AG08395 (cell line): Measurements from ENCODE around the gene POMP.

Source experiments
- DNase-seq: peaks from one replicate; pipeline ENCODE4 v3.0.0; 2012; ENCODE audit warnings: mixed read lengths, low spot score

Gene POMP, protein sequence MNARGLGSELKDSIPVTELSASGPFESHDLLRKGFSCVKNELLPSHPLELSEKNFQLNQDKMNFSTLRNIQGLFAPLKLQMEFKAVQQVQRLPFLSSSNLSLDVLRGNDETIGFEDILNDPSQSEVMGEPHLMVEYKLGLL

DNA sequence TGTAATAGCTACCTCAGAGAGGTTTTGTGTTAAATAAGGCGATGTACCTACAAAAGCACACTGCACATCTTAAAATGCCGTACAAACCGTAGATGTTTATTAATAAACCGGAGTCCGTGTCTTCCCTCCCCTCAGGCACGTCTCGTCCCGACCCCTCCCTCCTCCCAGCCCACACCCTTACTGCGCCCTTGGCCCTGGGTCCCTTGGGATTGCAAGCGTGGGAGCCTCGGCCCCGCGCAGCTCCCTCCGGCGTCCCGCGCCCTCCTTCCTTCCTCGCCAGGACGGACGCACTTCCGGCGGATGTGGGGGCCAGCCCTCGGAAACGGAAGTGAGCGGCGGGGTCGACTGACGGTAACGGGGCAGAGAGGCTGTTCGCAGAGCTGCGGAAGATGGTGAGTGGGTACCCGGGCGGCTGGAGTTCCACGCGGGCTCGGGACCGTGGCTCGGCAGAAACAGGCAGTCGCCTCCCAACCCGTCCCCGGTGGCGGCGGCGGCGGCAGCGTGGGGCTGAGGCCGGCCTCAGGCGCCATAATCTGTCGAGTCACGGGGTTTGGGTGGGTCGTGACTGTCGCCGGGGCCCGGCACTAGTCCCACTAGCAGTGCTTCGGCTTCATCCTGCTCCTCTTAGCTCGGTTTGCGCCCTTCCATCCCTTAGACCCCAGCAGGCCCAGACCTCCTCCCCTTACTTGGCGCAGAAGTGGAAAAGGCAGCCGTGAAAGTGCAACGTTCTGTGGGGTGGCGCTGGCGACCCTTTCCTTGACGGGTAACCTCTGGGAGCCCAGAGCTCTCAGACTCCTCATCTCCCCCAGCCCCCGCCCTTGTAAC is at the start of gene POMP:
Gene POMP (plus strand): TSS at position 335 of the 825 bp plus-strand sequence. CDS start 55 bp downstream, at position 390.
- peak; percentile 95 for DNase-seq

DNA sequence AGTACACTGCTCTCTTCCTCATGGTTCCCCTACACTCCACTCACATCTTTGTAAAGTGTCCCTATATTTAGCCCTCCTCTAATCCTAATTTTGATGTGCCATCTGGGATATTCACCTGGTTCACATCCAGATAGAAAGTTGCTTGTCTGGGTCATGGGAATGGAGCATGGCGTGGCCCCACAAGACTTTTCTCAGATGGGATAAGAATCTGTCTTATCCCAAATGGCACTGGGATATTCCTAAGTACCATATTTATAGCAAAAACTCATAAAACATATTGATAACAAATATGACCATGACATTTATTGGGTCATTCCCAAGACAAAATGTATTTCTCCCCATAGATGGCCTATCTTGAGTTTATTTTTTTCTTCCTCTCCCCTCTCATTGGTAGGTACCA is 49.5 kb upstream of the POMP start:
- no peak for DNase-seq

DNA sequence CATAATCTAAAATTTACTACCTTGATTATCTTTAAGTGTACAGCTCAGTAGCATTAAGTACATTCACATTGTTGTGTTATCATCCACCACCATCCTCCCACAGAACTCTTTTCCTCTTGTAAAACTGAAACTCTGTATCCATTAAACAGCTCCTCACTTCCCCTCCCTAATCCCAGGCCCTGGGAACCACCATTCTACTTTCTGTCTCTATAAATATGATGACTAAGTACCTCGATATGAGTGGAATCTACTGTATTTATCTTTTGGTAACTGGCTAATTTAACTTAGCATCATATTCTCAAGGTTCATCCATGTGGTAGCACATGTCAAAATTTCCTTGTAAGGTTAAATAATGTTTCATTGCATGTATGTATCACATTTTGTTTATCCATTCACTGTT is 49.0 kb upstream of the POMP start:
- DNase-seq = no peak

DNA sequence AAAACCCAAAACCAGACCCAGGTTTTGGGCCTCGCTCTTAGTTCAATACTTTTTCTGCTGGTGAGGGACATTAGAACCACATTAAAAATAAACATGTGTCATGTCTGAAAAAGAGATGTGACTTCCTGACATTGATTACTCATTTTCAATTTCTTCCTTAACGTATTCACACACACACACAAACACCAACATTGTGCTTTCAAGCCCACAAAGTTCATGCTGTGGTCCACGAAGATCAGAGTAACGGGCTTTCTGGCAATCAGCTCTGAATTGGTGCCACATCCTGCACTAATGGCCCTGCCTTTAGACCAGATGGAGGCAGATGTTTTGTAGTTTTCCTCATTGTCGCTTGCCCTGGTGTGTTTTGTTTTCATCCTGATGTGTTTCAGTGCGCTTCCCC is 47.9 kb upstream of the POMP start:
- DNase-seq = no peak

DNA sequence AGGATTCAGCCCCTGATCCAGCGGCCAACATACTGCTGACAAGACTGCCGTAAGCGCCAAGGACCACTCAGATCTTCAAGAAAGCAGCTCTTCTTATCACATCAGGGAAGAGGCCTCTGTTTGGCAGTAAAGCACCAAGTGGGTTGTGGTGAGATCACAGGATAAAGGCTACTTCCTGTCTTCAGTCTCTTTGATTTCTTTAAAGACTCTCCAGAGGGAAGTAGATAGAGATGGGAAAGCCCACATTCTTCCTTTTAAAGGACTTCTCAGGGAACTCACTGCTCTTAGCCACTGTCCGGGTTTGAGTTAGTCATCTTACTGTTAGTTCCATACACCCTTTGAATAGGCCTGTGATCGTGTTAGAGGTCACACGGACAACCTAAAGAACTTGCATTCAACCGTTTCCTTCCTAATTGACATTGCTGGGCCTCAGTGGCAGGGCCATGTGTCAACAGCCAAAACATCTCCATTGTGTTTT is 47.2 kb upstream of the POMP start:
- no peak for DNase-seq

DNA sequence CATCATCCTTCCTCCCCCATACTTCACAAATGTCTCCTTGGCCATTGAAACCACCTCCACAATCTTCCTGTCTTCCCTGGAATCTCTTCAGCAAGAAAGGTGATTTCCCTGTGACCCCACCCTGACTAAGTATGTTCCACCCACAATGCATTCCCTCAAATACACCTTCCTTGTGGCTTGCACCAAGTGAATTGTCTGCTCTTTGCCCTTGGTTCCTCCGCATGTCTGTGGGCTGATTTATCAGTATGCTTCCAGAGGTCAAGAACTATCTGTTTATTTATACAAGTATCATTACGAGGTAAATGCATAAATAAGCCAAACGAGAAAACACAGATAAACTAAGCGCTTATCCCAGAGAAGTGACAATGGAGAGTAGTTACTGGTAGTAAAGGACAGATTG is 45.4 kb upstream of the POMP start:
- DNase-seq = no peak

DNA sequence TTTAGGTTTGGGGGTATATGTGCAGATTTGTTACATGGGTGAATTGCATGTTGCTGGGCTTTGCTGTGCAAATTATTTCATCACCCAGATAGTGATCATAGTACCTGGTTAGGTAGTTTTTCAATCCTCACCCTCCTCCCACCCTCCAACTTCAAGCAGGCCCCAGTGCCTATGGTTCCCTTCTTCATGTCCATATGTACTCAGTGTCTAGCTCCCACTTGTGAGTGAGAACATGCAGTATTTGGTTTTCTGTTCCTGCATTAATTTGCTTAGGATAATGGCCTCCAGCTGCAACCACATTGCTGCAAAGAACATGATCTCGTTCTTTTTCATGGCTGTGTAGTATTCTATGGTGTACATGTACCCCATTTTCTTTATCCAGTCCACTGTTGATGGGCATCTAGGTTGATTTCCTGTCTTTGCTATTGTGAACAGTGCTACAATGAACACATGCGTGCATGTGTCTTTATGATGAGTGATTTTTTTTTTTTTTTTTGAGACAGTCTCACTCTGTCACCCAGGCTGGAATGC is 42.9 kb upstream of the POMP start:
- no peak for DNase-seq

DNA sequence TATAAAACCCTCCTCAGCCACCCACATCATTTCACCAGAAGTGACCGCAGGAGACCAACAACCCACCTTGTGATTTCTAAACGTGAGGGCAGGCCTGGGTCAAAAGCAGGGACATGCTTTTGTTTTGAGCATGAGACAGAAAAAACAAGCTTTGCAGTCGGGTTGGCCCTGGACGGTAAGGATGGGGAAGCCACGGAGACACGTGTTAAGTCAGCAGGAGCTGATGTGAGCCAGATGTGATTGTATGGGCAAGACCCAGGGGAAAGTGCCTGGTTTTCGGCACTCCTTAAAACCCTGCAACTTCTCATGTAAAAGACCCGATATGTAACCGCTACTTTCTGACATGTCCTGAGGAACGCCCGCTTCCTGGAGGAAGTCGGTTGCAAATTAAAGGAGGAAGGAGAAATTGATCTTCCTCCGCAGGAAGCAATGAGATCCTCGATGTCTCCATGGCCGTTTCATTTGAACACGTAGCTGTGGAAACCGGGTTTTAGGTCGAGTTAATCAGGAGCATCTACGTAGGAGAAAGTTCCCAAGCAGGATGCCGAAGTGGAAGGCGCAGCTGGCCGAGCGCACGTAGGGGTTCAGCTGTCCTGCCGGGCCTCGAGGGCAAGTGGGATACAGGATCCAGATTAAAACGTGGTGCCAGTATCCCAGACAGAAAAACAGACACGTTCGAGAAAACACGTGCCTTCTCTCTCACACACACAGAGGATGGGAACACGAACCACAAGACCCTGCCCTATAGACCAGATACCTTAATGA is 40.5 kb upstream of the POMP start:
- peak; percentile 17 for DNase-seq

DNA sequence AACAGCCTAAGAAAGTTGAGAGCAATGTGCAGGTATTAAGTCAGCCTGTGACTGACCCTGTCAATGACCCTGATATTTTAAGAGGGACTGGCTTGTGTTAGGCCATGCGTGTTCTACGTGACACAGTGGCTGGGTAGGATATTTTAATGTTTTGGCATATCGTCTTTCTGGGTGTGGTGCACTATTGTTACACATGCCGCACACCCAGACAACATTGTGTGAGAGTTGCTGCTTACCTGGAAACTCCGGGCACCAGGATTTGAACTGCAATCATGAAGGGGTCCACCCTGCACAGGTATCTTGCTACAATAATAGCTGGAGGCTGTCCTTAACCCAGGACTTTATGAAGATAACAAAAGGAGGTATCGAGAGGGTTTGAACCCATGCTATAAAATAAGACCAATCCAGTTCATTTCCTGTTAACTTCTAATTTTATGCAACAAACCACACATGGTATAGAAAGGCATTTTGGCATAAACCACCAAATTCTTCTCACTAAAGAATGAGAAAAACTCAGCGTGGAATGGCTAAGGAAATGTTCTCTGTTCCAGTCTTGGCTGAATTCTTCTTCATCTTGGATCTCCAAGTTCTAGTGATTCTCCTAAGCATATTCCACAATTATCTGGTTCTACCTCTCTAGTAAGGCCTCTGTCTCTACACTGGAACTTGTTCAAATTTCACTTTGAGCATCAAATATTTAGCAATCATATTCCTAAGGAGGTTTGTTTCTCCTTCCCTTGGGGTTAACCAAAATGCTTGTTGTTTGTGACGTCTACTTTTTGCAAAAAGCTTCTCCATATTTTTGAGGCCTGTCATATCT is 38.7 kb upstream of the POMP start:
- DNase-seq = peak; percentile 10

DNA sequence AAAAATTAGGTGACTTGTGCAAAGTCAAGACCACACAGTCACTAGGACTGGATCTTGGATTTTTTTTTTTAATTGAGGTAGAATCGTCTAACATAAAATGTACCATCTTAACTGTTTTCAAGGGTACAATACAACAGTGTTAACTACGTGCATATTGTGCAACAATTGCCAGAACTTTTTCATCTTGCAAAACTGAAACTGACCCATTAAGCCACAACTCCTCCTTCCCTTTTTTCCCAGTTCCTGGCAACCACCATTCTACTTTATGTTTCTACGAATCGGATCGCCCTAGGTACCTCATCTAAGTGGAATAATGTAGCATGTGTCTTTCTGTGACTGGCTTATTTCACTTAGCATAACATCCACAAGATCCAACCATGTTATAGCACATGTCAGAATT is 37.5 kb upstream of the POMP start:
- no peak for DNase-seq

DNA sequence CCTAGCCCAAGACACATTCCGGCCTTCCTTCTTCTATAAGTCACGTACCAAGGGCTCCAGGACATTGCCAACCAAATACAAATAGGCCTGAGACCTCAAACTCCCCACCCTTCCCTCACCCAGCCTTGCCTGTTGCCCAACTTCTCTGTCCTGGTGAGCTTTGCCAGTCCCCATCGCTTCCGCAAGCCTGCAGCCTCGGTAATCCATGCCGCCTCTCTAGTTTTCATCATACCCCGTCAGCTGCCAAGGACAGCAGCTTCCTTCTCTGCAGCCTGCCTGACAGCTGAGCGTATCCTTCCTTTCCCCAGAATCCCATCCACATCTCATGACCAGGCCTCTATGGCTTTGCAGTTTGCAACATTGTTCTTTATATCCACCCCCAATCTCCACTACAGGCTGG is 36.6 kb upstream of the POMP start:
- no peak for DNase-seq

DNA sequence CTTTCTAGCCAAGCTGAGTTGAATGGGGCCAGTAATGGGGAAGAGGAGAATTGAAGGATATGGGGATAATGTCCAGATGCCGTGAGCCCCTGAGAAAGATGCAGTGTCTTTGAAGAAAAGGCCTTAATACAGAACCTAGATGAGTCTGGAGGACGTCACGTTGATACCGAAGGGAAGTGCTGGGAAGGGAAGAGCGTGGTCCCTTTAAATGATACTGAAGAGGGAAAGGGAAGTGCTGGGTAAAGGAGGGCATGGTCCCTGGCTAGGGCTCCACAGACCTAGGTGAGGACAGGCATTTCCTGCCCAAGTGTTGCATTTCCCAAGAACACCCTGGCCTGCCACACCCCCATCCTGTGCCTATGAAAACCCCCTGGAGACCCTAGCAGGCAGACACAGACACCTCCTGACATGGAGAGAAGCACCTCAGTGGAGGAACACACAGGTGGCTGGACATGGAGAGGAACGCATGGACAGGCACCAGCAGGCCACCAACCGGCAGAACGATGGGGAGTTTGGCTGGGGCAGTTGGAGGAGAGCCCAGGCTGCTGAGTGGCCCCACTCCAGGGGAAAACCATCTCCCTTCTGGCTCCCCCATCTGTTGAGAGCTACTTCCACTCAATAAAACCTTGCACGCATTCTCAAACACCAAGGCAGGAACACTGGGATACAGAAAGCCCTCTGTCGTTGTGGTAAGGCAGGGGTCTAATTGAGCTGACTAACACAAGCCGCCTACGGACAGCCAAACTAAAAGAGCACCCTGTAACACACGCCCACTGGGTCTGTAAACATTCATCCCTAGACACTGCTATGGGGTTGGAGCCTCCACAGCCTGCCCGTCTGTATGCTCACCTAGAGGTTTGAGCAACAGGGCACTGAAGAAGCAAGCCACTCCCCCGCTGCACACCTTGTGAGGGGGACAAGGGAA is 34.9 kb upstream of the POMP start:
- DNase-seq = no peak

DNA sequence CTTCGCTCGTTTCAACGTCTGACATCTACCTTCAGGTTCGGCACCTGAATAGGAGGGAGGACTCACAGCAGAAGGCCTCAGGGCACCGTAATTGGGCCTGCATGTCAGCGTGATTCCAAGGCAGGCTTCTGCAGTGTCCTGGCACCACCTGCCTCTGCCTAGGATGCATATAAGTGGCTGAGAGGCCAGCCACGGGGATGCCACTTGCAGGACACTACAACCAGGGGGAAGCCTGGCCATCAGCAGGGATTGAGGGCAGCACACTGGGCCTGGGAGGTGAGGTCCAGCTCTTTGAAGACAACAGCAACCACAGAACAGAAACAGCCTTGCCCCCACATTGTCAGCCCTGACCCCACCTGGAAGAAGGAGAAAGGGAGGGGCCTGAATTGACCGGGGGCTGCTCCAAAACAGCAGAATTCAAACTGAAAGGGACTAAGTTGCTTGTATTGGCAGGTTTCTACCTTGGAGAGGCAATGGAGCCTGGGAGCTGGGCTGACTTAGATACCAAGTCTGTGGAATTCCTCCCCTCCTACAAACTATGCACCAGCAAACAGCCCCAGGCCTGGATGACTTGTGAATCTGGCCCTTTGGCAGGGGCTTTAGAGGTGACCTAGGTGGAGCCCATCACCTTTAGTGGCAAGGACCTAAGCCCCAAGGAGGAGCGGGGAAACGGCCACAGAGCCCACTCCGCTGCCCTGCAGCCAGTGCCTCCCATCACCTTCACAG is 34.1 kb upstream of the POMP start:
- no peak for DNase-seq

DNA sequence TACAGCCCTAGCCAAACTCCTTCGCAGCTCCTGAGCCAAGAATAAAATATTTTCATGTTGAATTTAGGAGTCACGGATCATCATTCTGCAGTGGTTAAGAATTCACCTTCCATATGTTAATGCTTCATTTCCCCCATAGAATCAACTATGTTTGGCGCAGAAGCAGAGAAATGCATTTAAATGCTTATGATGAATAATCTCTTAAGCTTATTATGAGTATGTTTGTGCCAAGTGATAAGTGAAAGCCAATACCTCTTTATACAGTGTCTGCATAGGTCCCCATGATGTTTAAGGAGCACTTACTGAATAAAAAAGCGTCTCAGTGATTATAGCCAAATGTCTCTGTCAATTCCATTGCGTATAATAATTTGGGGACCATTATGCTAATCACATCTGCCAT is 32.7 kb upstream of the POMP start:
- no peak for DNase-seq

DNA sequence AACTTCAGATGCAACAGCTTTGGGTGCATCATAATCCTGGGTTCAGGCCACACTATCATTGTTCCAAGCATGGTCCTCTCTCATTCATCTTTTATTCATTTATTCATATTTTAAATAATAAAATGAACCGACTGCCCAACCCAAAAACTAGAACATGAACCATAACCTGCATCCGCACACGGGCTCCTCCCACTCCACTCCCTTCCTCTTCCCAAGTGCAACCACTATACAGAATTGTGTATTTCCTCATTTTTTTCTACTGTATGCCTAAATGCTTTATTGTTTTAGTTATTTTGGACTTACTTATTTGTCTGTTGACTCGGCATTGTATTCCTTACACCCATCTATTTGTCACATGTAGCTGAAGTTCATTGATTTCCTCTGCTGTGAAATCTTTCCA is 30.7 kb upstream of the POMP start:
- no peak for DNase-seq

DNA sequence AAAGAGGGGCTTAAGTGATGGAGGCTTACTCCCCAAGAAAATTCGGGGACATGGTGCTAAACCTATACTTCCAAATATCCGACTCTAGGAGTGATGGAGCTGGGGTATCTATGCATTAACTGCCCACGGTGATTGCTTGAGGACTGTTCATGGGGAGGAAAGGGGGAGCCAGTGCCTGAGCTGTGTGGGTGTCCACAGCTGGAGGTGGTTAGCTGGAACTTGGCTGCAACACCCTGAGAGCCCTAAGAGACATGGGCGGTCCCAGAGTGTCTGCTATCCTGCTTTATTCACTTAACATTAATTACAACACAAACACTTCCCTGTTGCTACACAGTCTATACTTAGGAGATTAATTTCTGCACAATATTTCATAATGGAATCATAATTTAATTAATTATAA is 28.1 kb upstream of the POMP start:
- DNase-seq = peak; percentile 30

DNA sequence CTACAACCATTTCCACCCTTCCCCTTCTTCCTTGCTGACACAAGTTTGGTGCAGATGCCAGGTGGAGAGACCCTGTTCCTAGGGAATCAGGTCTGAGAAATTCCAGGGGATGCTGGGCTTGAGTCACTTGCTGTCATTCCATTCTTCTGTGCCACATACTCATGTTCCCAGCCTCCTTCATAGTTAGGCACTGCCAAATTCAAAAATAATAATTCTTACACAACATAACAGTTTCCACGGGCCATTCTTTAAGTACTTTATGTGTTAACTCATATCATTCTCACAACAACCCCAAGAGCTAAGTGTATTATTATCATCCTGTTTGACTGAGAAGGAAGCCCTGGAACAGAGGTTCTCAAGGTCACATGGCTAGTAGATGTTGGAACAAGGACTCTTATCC is 27.1 kb upstream of the POMP start:
- peak; percentile 41 for DNase-seq

DNA sequence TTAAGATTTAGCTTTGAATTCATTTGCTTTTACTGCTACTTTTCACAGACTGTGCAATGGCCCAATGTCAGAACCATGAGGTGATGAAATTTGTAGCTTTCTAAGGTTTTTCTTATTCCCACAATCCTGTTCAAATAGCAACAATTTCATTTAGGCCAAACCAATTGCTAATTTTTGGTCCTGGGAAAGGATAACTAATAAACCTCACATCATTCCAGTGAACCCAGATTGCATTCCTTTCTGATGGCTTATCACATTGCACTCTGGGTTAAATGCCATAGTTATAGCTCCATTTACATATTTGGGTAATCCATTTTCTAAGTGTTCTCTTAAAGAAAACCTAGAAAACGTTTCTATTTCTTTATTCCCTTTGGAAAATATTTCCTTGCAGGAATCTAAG is 22.9 kb upstream of the POMP start:
- peak; percentile 43 for DNase-seq

DNA sequence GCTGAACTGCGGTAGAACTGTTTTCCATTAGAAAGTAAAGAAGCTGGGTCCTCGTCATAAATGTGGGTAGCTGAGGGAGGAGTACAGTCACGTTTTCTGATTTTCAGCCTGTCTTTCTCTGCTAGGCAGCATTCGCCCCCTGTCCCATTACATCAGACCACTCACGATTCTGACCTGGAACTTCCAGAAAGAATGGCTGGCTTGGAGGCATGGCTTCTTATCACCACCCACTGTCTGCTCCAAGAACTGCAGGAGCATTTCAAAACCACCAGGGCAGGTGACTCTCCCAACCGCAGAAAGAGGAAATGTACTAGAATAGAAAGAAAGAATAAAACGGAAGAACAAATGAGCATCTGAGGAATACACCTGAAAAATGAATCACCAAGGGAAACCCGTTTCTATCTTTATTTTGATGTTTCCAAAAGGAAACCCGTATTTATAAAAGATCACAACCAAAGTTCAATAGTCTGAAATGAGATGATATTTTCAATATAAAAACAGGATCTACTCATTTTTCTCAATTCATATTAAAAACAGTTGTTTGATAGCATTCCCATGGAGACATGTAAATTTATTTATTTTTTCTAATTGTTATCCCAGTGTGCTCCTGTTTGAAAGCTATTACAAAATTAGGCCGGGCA is 22.1 kb upstream of the POMP start:
- peak; percentile 65 for DNase-seq
